GM12878 (cell line): ENCODE data around the gene NRBP1. TPM values are rescaled to one million over a fixed set of nuclear protein-coding genes. Genes with fewer than 3 reads are reported as not detected.

Source experiments
- BCLAF1 ChIP-seq: fragments of 450-650 bp; IDR thresholded peaks from 2 replicates; pipeline ENCODE4 v1.6.1; 2017; ENCODE audit warnings: antibody characterized with exemption, mild to moderate bottlenecking, moderate library complexity
- BMI1 ChIP-seq: fragments of 450-650 bp; IDR thresholded peaks from 2 replicates; pipeline ENCODE4 v1.6.1; 2016; ENCODE audit warnings: mild to moderate bottlenecking, moderate library complexity, borderline replicate concordance
- CBX3 ChIP-seq: fragments of 200-600 bp; sonication (generic); IDR thresholded peaks from 2 replicates; pipeline ENCODE4 v1.6.1; 2016; ENCODE audit warnings: low read depth, borderline replicate concordance
- CBX5 ChIP-seq: sonication (generic); IDR thresholded peaks from 2 replicates; pipeline ENCODE4 v1.6.1; 2016; ENCODE audit warnings: low read depth, moderate library complexity, mild to moderate bottlenecking, inconsistent platforms
- CHD2 ChIP-seq: IDR thresholded peaks from 2 replicates; pipeline ENCODE4 v1.6.1; 2011; ENCODE audit warnings: low read depth, low read length, improper control_type of control experiment, borderline replicate concordance
- EZH2 ChIP-seq: IDR thresholded peaks from 2 replicates; pipeline ENCODE4 v1.6.1; 2012; ENCODE audit warnings: low read depth, mild to moderate bottlenecking, control low read depth, inconsistent platforms, low read length, borderline replicate concordance; ENCODE audit not compliant: control insufficient read depth
- KDM1A ChIP-seq: fragments of 200-600 bp; sonication (generic); IDR thresholded peaks from 2 replicates; pipeline ENCODE4 v1.6.1; 2016; ENCODE audit warnings: borderline replicate concordance
- MEF2B ChIP-seq: fragments of 450-650 bp; IDR thresholded peaks from 2 replicates; pipeline ENCODE4 v1.6.1; 2018; ENCODE audit warnings: mild to moderate bottlenecking, moderate library complexity; ENCODE audit not compliant: partially characterized antibody, poor library complexity, severe bottlenecking
- NFYA ChIP-seq: IDR thresholded peaks from 2 replicates; pipeline ENCODE4 v1.6.1; 2011; ENCODE audit warnings: low read depth, mild to moderate bottlenecking, low read length, improper control_type of control experiment, borderline replicate concordance
- NR2C1 ChIP-seq: fragments of 450-650 bp; IDR thresholded peaks from 2 replicates; pipeline ENCODE4 v1.6.1; 2017; ENCODE audit warnings: antibody characterized with exemption, mild to moderate bottlenecking, moderate library complexity
- RAD51 ChIP-seq: fragments of 450-650 bp; IDR thresholded peaks from 2 replicates; pipeline ENCODE4 v1.6.1; 2016; ENCODE audit warnings: moderate library complexity, mild to moderate bottlenecking, inconsistent platforms
- SIN3A ChIP-seq: IDR thresholded peaks from 2 replicates; pipeline ENCODE4 v1.6.1; 2012; ENCODE audit warnings: low read depth, low read length, improper control_type of control experiment
- SREBF2 ChIP-seq: IDR thresholded peaks from 2 replicates; pipeline ENCODE4 v1.6.1; 2012; ENCODE audit warnings: mild to moderate bottlenecking, low read length
- SUZ12 ChIP-seq: fragments of 200-600 bp; sonication (generic); IDR thresholded peaks from one replicate; pipeline ENCODE4 v1.6.1; 2018; ENCODE audit warnings: antibody characterized with exemption, mild to moderate bottlenecking; ENCODE audit not compliant: unreplicated experiment
- TCF3 ChIP-seq: IDR thresholded peaks from 2 replicates; pipeline ENCODE4 v1.6.1; 2012; ENCODE audit warnings: low read depth, mild to moderate bottlenecking, low read length, borderline replicate concordance; ENCODE audit not compliant: insufficient read depth
- ZNF384 ChIP-seq: IDR thresholded peaks from 2 replicates; pipeline ENCODE4 v1.6.1; 2012; ENCODE audit warnings: low read depth, mild to moderate bottlenecking, low read length, improper control_type of control experiment, borderline replicate concordance
- polyA plus RNA-seq, 11 experiments: library from polyadenylated mRNA; depleted of rRNA in 4 of 11; unstranded in 6 of 11; stranded (reverse) in 5 of 11; fragments of >200 nt; fragmentation: Nextera tagmentation in 4 of 11; fragmentation: Illumina TruSeq in 1 of 11; extraction: Ambion mirVana in 4 of 11; extraction: Trizol in 1 of 11; gene quantifications; 1 replicate in 1 of 11; 2 replicates in 10 of 11; pipeline versions ENCODE4 v1.2.1 to v1.2.3, GENCODE V29; 2011 to 2016; ENCODE audit warnings: inconsistent platforms in 2 of 11, missing spikeins in 2 of 11, low read depth in 1 of 11
- total RNA-seq, 4 experiments: library from RNA; depleted of rRNA in 3 of 4; stranded (reverse); fragments of >200 nt in 3 of 4; fragmentation: Illumina TruSeq in 1 of 4; extraction: Trizol in 1 of 4; gene quantifications; 2 replicates each; pipeline versions ENCODE4 v1.2.1 to v1.2.3, GENCODE V29; 2013 to 2021
- TF ChIP-seq, protein P1 (sequence below): fragments of 450-650 bp; IDR thresholded peaks from 2 replicates; pipeline ENCODE4 v1.6.1; 2018; ENCODE audit warnings: mild to moderate bottlenecking, low read depth, moderate library complexity; ENCODE audit not compliant: partially characterized antibody
- TF ChIP-seq, protein P2 (sequence below): fragments of 450-650 bp; formaldehyde crosslinking; IDR thresholded peaks from 2 replicates; pipeline ENCODE4 v1.5.0; 2022; ENCODE audit warnings: mild to moderate bottlenecking, missing genetic modification characterization
- TF ChIP-seq, protein P3 (sequence below): IDR thresholded peaks from 2 replicates; pipeline ENCODE4 v1.6.1; 2012; ENCODE audit warnings: low read depth, low read length, improper control_type of control experiment

NRBP1 gene
- total and polyA plus RNA-seq, 10 of the 15 experiments (the other 5 are each of a cell fraction or from before 2014, with no cell fraction given): 5.7 to 136 (median 66.1) TPM

GRCh38 chr2:27409321-27410073, 18.9 kb upstream of the NRBP1 start, which contains the start of gene PPM1G (continued):
- 0 out of 2 replicates have a peak, but pooled peaks have one; percentile 69 for TF ChIP-seq TCF3
- no peak for TF ChIP-seq BMI1
- TF ChIP-seq SUZ12: no peak
- no peak for TF ChIP-seq CBX3
- TF ChIP-seq NFYA: no peak
- no peak for TF ChIP-seq EZH2
- TF ChIP-seq KDM1A: no peak
- TF ChIP-seq, protein P1, sequence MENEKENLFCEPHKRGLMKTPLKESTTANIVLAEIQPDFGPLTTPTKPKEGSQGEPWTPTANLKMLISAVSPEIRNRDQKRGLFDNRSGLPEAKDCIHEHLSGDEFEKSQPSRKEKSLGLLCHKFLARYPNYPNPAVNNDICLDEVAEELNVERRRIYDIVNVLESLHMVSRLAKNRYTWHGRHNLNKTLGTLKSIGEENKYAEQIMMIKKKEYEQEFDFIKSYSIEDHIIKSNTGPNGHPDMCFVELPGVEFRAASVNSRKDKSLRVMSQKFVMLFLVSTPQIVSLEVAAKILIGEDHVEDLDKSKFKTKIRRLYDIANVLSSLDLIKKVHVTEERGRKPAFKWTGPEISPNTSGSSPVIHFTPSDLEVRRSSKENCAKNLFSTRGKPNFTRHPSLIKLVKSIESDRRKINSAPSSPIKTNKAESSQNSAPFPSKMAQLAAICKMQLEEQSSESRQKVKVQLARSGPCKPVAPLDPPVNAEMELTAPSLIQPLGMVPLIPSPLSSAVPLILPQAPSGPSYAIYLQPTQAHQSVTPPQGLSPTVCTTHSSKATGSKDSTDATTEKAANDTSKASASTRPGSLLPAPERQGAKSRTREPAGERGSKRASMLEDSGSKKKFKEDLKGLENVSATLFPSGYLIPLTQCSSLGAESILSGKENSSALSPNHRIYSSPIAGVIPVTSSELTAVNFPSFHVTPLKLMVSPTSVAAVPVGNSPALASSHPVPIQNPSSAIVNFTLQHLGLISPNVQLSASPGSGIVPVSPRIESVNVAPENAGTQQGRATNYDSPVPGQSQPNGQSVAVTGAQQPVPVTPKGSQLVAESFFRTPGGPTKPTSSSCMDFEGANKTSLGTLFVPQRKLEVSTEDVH: peak; percentile 61
- no peak for TF ChIP-seq BCLAF1
- no peak for TF ChIP-seq CBX5
- peak; percentile 51; the same call in 1 of the 2 replicates for TF ChIP-seq NR2C1
- TF ChIP-seq, protein P2, sequence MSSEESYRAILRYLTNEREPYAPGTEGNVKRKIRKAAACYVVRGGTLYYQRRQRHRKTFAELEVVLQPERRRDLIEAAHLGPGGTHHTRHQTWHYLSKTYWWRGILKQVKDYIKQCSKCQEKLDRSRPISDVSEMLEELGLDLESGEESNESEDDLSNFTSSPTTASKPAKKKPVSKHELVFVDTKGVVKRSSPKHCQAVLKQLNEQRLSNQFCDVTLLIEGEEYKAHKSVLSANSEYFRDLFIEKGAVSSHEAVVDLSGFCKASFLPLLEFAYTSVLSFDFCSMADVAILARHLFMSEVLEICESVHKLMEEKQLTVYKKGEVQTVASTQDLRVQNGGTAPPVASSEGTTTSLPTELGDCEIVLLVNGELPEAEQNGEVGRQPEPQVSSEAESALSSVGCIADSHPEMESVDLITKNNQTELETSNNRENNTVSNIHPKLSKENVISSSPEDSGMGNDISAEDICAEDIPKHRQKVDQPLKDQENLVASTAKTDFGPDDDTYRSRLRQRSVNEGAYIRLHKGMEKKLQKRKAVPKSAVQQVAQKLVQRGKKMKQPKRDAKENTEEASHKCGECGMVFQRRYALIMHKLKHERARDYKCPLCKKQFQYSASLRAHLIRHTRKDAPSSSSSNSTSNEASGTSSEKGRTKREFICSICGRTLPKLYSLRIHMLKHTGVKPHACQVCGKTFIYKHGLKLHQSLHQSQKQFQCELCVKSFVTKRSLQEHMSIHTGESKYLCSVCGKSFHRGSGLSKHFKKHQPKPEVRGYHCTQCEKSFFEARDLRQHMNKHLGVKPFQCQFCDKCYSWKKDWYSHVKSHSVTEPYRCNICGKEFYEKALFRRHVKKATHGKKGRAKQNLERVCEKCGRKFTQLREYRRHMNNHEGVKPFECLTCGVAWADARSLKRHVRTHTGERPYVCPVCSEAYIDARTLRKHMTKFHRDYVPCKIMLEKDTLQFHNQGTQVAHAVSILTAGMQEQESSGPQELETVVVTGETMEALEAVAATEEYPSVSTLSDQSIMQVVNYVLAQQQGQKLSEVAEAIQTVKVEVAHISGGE (CRISPR knock-in tag): peak; percentile 35; the same call in 1 of the 2 replicates
- no peak for TF ChIP-seq ZNF384
- TF ChIP-seq, protein P3, sequence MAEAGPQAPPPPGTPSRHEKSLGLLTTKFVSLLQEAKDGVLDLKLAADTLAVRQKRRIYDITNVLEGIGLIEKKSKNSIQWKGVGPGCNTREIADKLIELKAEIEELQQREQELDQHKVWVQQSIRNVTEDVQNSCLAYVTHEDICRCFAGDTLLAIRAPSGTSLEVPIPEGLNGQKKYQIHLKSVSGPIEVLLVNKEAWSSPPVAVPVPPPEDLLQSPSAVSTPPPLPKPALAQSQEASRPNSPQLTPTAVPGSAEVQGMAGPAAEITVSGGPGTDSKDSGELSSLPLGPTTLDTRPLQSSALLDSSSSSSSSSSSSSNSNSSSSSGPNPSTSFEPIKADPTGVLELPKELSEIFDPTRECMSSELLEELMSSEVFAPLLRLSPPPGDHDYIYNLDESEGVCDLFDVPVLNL: no peak
- no peak for TF ChIP-seq RAD51
- peak; percentile 82; the same call in 1 of the 2 replicates for TF ChIP-seq SIN3A
- peak; percentile 9 for TF ChIP-seq MEF2B
- peak; percentile 99 for TF ChIP-seq CHD2
- 0 out of 2 replicates have a peak, but pooled peaks have one; percentile 24 for TF ChIP-seq SREBF2
